Mesenchymal stem cell (in vitro differentiated cells and primary cell): ENCODE data around the gene NEXN.

Source experiments
- DNase-seq: peaks from one replicate; pipeline ENCODE4 v3.0.0-alpha.2; 2013
- H2AFZ ChIP-seq: one replicate; pipeline ENCODE4 v1.6.1; 2013; ENCODE audit warnings: low read depth, mild to moderate bottlenecking, control low read depth, inconsistent platforms, low read length, moderate library complexity
- H2AK5ac ChIP-seq: 2 replicates; pipeline ENCODE4 v1.6.1; 2013; ENCODE audit warnings: low read length, moderate library complexity, mild to moderate bottlenecking, inconsistent platforms; ENCODE audit not compliant: severe bottlenecking
- H2BK120ac ChIP-seq: one replicate; pipeline ENCODE4 v1.6.1; 2013; ENCODE audit warnings: low read depth, mild to moderate bottlenecking, inconsistent platforms, low read length, moderate library complexity
- H2BK12ac ChIP-seq, 2 experiments: one replicate each; pipeline ENCODE4 v1.6.1; 2013; ENCODE audit warnings: inconsistent platforms in 2 of 2, low read length in 2 of 2, mild to moderate bottlenecking in 2 of 2, moderate library complexity in 2 of 2, control low read depth in 1 of 2
- H2BK15ac ChIP-seq: one replicate; pipeline ENCODE4 v1.6.1; 2013; ENCODE audit warnings: mild to moderate bottlenecking, low read depth, inconsistent platforms; ENCODE audit not compliant: poor library complexity, severe bottlenecking
- H2BK5ac ChIP-seq: 2 replicates; pipeline ENCODE4 v1.6.1; 2013; ENCODE audit warnings: low read depth, mild to moderate bottlenecking, low read length, control low read depth, inconsistent platforms; ENCODE audit not compliant: poor library complexity, severe bottlenecking
- H3K14ac ChIP-seq, 2 experiments: one replicate each; pipeline ENCODE4 v1.6.1; 2013; ENCODE audit warnings: inconsistent platforms in 2 of 2, low read length in 2 of 2, control low read depth in 1 of 2, mild to moderate bottlenecking in 1 of 2, moderate library complexity in 1 of 2
- H3K18ac ChIP-seq, 2 experiments: one replicate each; pipeline ENCODE4 v1.6.1; 2013; ENCODE audit warnings: inconsistent platforms in 2 of 2, low read length in 2 of 2, control low read depth in 1 of 2, low read depth in 1 of 2, mild to moderate bottlenecking in 1 of 2
- H3K23ac ChIP-seq, 2 experiments: one replicate each; pipeline ENCODE4 v1.6.1; 2013; ENCODE audit warnings: inconsistent platforms in 2 of 2, low read length in 2 of 2, mild to moderate bottlenecking in 2 of 2, moderate library complexity in 2 of 2, control low read depth in 1 of 2
- H3K27ac ChIP-seq: 2 replicates; pipeline ENCODE4 v1.5.1; 2013; ENCODE audit warnings: mild to moderate bottlenecking, moderate library complexity, low read length, control low read depth, inconsistent platforms; ENCODE audit not compliant: poor library complexity, severe bottlenecking
- H3K27me3 ChIP-seq, 2 experiments: 2 replicates each; pipeline versions ENCODE4 v1.6.1 to v1.7.0; 2013; ENCODE audit warnings: low read length in 2 of 2, mild to moderate bottlenecking in 2 of 2, moderate library complexity in 2 of 2, control low read depth in 1 of 2, inconsistent platforms in 1 of 2; ENCODE audit not compliant: control insufficient read depth in 1 of 2, insufficient read depth in 1 of 2
- H3K36me3 ChIP-seq, 2 experiments: 2 replicates each; pipeline versions ENCODE4 v1.6.1 to v1.7.0; 2013; ENCODE audit warnings: low read length in 2 of 2, control low read depth in 1 of 2, inconsistent platforms in 1 of 2, low read depth in 1 of 2, mild to moderate bottlenecking in 1 of 2; ENCODE audit not compliant: insufficient read depth in 2 of 2, control insufficient read depth in 1 of 2
- H3K4ac ChIP-seq, 2 experiments: one replicate each; pipeline ENCODE4 v1.6.1; 2013; ENCODE audit warnings: inconsistent platforms in 2 of 2, low read length in 2 of 2, mild to moderate bottlenecking in 2 of 2, moderate library complexity in 2 of 2, control low read depth in 1 of 2, low read depth in 1 of 2
- H3K4me1 ChIP-seq: 2 replicates; pipeline ENCODE4 v1.6.1; 2013; ENCODE audit warnings: low read depth, low read length, control low read depth; ENCODE audit not compliant: control insufficient read depth, insufficient read depth
- H3K4me2 ChIP-seq: 2 replicates; pipeline ENCODE4 v1.6.1; 2013; ENCODE audit warnings: low read length, mild to moderate bottlenecking, inconsistent platforms; ENCODE audit not compliant: poor library complexity, severe bottlenecking
- H3K4me3 ChIP-seq, 2 experiments: 2 replicates each; pipeline versions ENCODE4 v1.5.1 to v1.7.0; 2013; ENCODE audit warnings: low read length in 2 of 2, mild to moderate bottlenecking in 2 of 2, control low read depth in 1 of 2, low read depth in 1 of 2; ENCODE audit not compliant: insufficient read depth in 1 of 2
- H3K79me1 ChIP-seq: replicated peaks from 2 replicates; pipeline ENCODE4 v1.6.1; 2013; ENCODE audit warnings: mild to moderate bottlenecking, control low read depth, low read length, inconsistent platforms; ENCODE audit not compliant: poor library complexity, severe bottlenecking
- H3K9ac ChIP-seq: 2 replicates; pipeline ENCODE4 v1.7.0; 2013; ENCODE audit warnings: mild to moderate bottlenecking, low read length, moderate library complexity
- H3K9me3 ChIP-seq: 2 replicates; pipeline ENCODE4 v1.7.0; 2013; ENCODE audit warnings: mild to moderate bottlenecking, low read length; ENCODE audit not compliant: control insufficient read depth
- H4K8ac ChIP-seq: one replicate; pipeline ENCODE4 v1.6.1; 2013; ENCODE audit warnings: inconsistent platforms, mild to moderate bottlenecking, low read length, moderate library complexity
- H4K91ac ChIP-seq: one replicate; pipeline ENCODE4 v1.6.1; 2013; ENCODE audit warnings: mild to moderate bottlenecking, low read length, inconsistent platforms
- WGBS: methylation state at CpG from one replicate; pipeline ENCODE4 v1.1.7; 2013; ENCODE audit warnings: mixed read lengths; 5-methylcytosine and 5-hydroxymethylcytosine counted together

The NEXN gene

DNA sequence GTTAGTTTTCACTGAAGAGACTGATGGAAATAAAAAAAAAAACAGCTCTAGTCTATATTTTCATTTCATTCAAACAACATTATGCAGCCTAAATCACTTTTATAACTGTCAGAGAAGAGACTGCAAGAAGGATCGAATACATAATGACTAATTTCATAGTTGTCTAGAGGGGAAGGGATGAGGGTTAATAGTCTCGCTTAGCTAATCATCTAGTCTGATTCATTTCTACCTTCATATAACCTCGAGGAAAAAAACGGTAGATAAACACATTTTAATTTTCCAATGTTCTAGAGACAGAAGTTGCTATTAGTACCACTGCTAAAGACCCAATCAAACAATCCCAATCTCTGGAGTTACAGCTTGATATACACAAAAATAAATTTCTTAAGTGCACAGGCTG is 87.0 kb downstream of the NEXN start:
- no peak overlapping the region for H2AFZ ChIP-seq
- H3K9ac ChIP-seq: peak overlapping the region; percentile 96
- H2BK5ac ChIP-seq: no peak overlapping the region
- H3K23ac ChIP-seq: no peak overlapping the region
- H3K27ac ChIP-seq: peak overlapping the region; percentile 43
- no peak overlapping the region for H2AK5ac ChIP-seq
- 78% methylated on average over 2 of the region's 4 CpGs for WGBS
- no peaks in the 10 kb centered on the region for H3K27me3 ChIP-seq
- H2BK12ac ChIP-seq: no peak overlapping the region
- peak overlapping the region in 1 of 2 experiments; percentile 87 for H3K4me3 ChIP-seq
- H3K79me1 ChIP-seq: no peaks in the 10 kb centered on the region
- H2BK120ac ChIP-seq: no peak overlapping the region
- no peak overlapping the region for H4K91ac ChIP-seq
- H3K4me1 ChIP-seq: peaks cover 8% of the 10 kb centered on the region
- H3K9me3 ChIP-seq: no peaks in the 10 kb centered on the region
- H3K4ac ChIP-seq: no peak overlapping the region
- H3K36me3 ChIP-seq: peaks cover 14 to 31% of the 10 kb centered on the region in 2 experiments
- H3K4me2 ChIP-seq: peak overlapping the region; percentile 57
- no peak overlapping the region for H3K14ac ChIP-seq
- peak; percentile 17 for DNase-seq
- H4K8ac ChIP-seq: no peak overlapping the region
- no peak overlapping the region for H2BK15ac ChIP-seq
- H3K18ac ChIP-seq: no peak overlapping the region

DNA sequence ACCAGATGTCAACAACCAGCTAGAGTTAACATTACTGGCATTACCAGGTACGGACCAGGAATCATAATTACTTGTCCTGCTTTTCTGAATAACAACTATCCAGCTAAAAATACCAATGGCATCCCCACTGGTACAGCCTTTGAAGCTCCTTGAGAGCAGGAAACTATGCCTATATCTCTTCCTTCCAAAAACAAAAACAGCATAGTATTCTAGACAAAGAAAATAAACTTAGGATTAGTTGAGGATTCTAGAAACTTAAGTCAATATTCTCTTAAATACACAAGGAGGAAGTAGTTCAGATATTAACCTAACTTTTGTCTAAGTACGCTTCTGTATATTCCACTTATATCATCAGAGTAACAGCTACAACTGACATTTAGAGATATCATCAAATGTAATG is 87.5 kb downstream of the NEXN start:
- no peak overlapping the region for H3K4ac ChIP-seq
- H2AFZ ChIP-seq: no peak overlapping the region
- no peaks in the 10 kb centered on the region for H3K27me3 ChIP-seq
- 39% methylated on average over 1 of the region's 2 CpGs for WGBS
- H3K23ac ChIP-seq: no peak overlapping the region
- no peak overlapping the region for H3K18ac ChIP-seq
- DNase-seq: peak; percentile 12
- peak overlapping the region in 1 of 2 experiments; percentile 87 for H3K4me3 ChIP-seq
- no peak overlapping the region for H2BK12ac ChIP-seq
- no peaks in the 10 kb centered on the region for H3K9me3 ChIP-seq
- no peak overlapping the region for H2AK5ac ChIP-seq
- H3K36me3 ChIP-seq: peaks cover 12 to 26% of the 10 kb centered on the region in 2 experiments
- no peak overlapping the region for H4K8ac ChIP-seq
- H2BK5ac ChIP-seq: no peak overlapping the region
- no peak overlapping the region for H2BK15ac ChIP-seq
- peak overlapping the region; percentile 96 for H3K9ac ChIP-seq
- no peak overlapping the region for H2BK120ac ChIP-seq
- peak overlapping the region; percentile 43 for H3K27ac ChIP-seq
- H3K4me1 ChIP-seq: peaks cover 5% of the 10 kb centered on the region
- H3K14ac ChIP-seq: no peak overlapping the region
- no peaks in the 10 kb centered on the region for H3K79me1 ChIP-seq
- H4K91ac ChIP-seq: no peak overlapping the region
- H3K4me2 ChIP-seq: peak overlapping the region; percentile 57

DNA sequence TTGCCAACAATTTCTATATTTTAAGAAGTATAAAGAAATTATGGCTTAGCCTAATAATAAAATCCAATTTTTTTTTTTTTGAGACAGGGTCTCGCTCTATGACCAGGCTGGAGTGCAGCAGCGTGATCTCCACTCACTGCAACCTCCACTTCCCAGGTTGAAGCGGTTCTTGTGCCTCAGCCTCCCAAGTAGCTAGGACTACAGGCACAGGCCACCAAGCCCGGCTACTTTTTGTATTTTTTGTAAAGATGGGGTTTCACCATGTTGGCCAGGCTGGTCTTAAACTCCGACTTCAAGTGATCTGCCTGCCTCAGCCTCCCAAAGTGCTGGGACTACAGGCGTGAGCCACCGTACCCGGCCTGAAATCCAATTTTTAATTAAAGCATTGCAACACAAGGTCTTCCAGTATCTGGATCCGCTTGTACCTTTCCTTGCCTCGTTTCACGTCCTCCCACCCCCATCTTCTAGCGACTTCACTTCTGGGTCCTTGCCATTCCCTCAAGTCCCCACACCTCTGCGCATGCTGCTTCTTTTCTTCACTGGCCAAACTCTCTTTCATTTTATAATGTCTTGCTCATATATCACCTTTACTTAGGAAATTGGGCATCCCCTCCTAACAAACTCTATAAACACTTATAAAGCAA is 88.1 kb downstream of the NEXN start:
- Histone ChIP-seq H3K9ac (peak overlapping the region; percentile 96), H3K79me1 (no peaks in the 10 kb centered on the region), H3K23ac (no peak overlapping the region), H4K91ac (no peak overlapping the region), H3K27ac (no peak overlapping the region), H2AFZ (no peak overlapping the region), H3K36me3 (peaks cover 11 to 20% of the 10 kb centered on the region in 2 experiments), H3K4me2 (peak overlapping the region; percentile 61), H3K27me3 (no peaks in the 10 kb centered on the region), H2AK5ac (no peak overlapping the region), H3K4ac (no peak overlapping the region), H2BK120ac (no peak overlapping the region), H3K14ac (no peak overlapping the region), H2BK15ac (no peak overlapping the region), H3K18ac (no peak overlapping the region), H3K4me3 (peak overlapping the region; percentile 12 to 87), H3K9me3 (no peaks in the 10 kb centered on the region), H2BK12ac (no peak overlapping the region), H3K4me1 (peaks cover 5% of the 10 kb centered on the region), H4K8ac (no peak overlapping the region), H2BK5ac (no peak overlapping the region)
- peak; percentile 18 for DNase-seq
- 72% methylated on average over 12 of the region's 13 CpGs for WGBS

DNA sequence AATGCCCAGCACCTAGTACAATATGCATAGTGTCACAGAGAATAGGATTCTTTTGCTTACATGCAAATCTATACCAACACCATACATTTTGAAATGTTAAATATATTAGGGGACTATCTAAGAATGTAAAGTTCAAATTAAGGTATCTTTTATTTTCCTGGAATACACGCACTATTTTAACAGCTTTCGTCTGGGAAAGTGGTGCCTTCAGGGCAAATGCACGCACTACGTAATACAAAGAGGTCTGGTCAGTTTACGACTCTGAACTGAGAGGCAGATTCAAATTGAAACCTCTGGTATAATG is 89.5 kb downstream of the NEXN start:
- H3K4me3 ChIP-seq: peak overlapping the region; percentile 82 to 87
- no peak overlapping the region for H3K23ac ChIP-seq
- H3K9ac ChIP-seq: peak overlapping the region; percentile 96
- no peak overlapping the region for H2BK5ac ChIP-seq
- no peak overlapping the region for H2BK12ac ChIP-seq
- peaks cover 5% of the 10 kb centered on the region for H3K4me1 ChIP-seq
- H4K8ac ChIP-seq: no peak overlapping the region
- H4K91ac ChIP-seq: no peak overlapping the region
- no peak for DNase-seq
- no peaks in the 10 kb centered on the region for H3K9me3 ChIP-seq
- H2AK5ac ChIP-seq: no peak overlapping the region
- WGBS: 0% methylated on average over 5 of the region's 5 CpGs
- H3K79me1 ChIP-seq: no peaks in the 10 kb centered on the region
- H2BK15ac ChIP-seq: no peak overlapping the region
- no peak overlapping the region for H3K14ac ChIP-seq
- no peak overlapping the region for H2AFZ ChIP-seq
- H3K27me3 ChIP-seq: no peaks in the 10 kb centered on the region
- H3K27ac ChIP-seq: peak overlapping the region; percentile 98
- no peak overlapping the region for H3K4me2 ChIP-seq
- no peak overlapping the region for H3K4ac ChIP-seq
- peaks cover 11 to 24% of the 10 kb centered on the region in 2 experiments for H3K36me3 ChIP-seq
- no peak overlapping the region for H2BK120ac ChIP-seq
- H3K18ac ChIP-seq: no peak overlapping the region
